H9 (cell line): ENCODE results near the gene AATK. TPM values are rescaled to one million over a fixed set of nuclear protein-coding genes. Genes with fewer than 3 reads are reported as not detected.

Experiments used
- DNase-seq: peaks from one replicate; pipeline ENCODE4 v3.0.0-alpha.2; 2017
- H2AFZ ChIP-seq: one replicate; pipeline ENCODE4 v1.6.1; 2013; ENCODE audit warnings: mild to moderate bottlenecking, low read length, control low read depth, moderate library complexity
- H2AK5ac ChIP-seq: 2 replicates; pipeline ENCODE4 v1.6.1; 2013; ENCODE audit warnings: low read length, control low read depth, mixed read lengths; ENCODE audit not compliant: insufficient read length
- H2BK120ac ChIP-seq: one replicate; pipeline ENCODE4 v1.6.1; 2013; ENCODE audit warnings: low read depth, mild to moderate bottlenecking, low read length, control low read depth, inconsistent platforms; ENCODE audit not compliant: poor library complexity, severe bottlenecking
- H2BK12ac ChIP-seq: 2 replicates; pipeline ENCODE4 v1.6.1; 2013; ENCODE audit warnings: low read length, control low read depth, mixed read lengths, low read depth; ENCODE audit not compliant: insufficient read length
- H2BK15ac ChIP-seq: 2 replicates; pipeline ENCODE4 v1.6.1; 2013; ENCODE audit warnings: low read depth, low read length, control low read depth
- H2BK20ac ChIP-seq: one replicate; pipeline ENCODE4 v1.6.1; 2013; ENCODE audit warnings: low read depth, mild to moderate bottlenecking, low read length, control low read depth, inconsistent platforms; ENCODE audit not compliant: poor library complexity, severe bottlenecking
- H2BK5ac ChIP-seq: 2 replicates; pipeline ENCODE4 v1.6.1; 2013; ENCODE audit warnings: low read length, control low read depth, mixed read lengths; ENCODE audit not compliant: insufficient read length
- H3K14ac ChIP-seq: 2 replicates; pipeline ENCODE4 v1.6.1; 2013; ENCODE audit warnings: low read length, control low read depth; ENCODE audit not compliant: insufficient read depth
- H3K18ac ChIP-seq: 2 replicates; pipeline ENCODE4 v1.6.1; 2013; ENCODE audit warnings: low read depth, mild to moderate bottlenecking, mixed read lengths, low read length, control low read depth; ENCODE audit not compliant: insufficient read length
- H3K23ac ChIP-seq: 2 replicates; pipeline ENCODE4 v1.6.1; 2013; ENCODE audit warnings: low read length, control low read depth, mixed read lengths, low read depth; ENCODE audit not compliant: insufficient read length
- H3K23me2 ChIP-seq: 2 replicates; pipeline ENCODE4 v1.6.1; 2013; ENCODE audit warnings: low read depth, mild to moderate bottlenecking, mixed read lengths, low read length, control low read depth; ENCODE audit not compliant: insufficient read length, poor library complexity, severe bottlenecking
- H3K27ac ChIP-seq: 2 replicates; pipeline ENCODE4 v1.5.1; 2013; ENCODE audit warnings: low read length, control low read depth, mixed read lengths, low read depth; ENCODE audit not compliant: insufficient read length
- H3K27me3 ChIP-seq: 2 replicates; pipeline ENCODE4 v1.6.1; 2013; ENCODE audit warnings: low read length, control low read depth, inconsistent platforms; ENCODE audit not compliant: insufficient read depth
- H3K4ac ChIP-seq: 2 replicates; pipeline ENCODE4 v1.6.1; 2013; ENCODE audit warnings: low read depth, mild to moderate bottlenecking, control low read depth, inconsistent platforms, low read length, moderate library complexity
- H3K4me1 ChIP-seq: 2 replicates; pipeline ENCODE4 v1.6.1; 2013; ENCODE audit warnings: low read length, control low read depth, inconsistent platforms; ENCODE audit not compliant: insufficient read depth
- H3K4me2 ChIP-seq: 2 replicates; pipeline ENCODE4 v1.6.1; 2013; ENCODE audit warnings: low read length, control low read depth, mixed read lengths; ENCODE audit not compliant: insufficient read length, insufficient read depth
- H3K56ac ChIP-seq: 2 replicates; pipeline ENCODE4 v1.6.1; 2013; ENCODE audit warnings: low read depth, mild to moderate bottlenecking, mixed read lengths, low read length, control low read depth; ENCODE audit not compliant: insufficient read length
- H3K79me1 ChIP-seq: 2 replicates; pipeline ENCODE4 v1.6.1; 2013; ENCODE audit warnings: low read depth, mild to moderate bottlenecking, moderate library complexity, low read length, control low read depth, inconsistent platforms; ENCODE audit not compliant: insufficient read depth, poor library complexity, severe bottlenecking
- H3K79me2 ChIP-seq: 2 replicates; pipeline ENCODE4 v1.6.1; 2013; ENCODE audit warnings: low read length, control low read depth, inconsistent platforms; ENCODE audit not compliant: insufficient read depth
- H3K9ac ChIP-seq: 2 replicates; pipeline ENCODE4 v1.6.1; 2013; ENCODE audit warnings: low read length, control low read depth, mixed read lengths; ENCODE audit not compliant: insufficient read length; ENCODE audit errors: extremely low read depth
- H3K9me3 ChIP-seq: one replicate; pipeline ENCODE4 v1.6.1; 2013; ENCODE audit warnings: low read depth, low read length, inconsistent platforms; ENCODE audit not compliant: control insufficient read depth
- H3T11ph ChIP-seq: one replicate; pipeline ENCODE4 v1.6.1; 2013; ENCODE audit warnings: mild to moderate bottlenecking, low read length, control low read depth, inconsistent platforms
- H4K20me1 ChIP-seq: one replicate; pipeline ENCODE4 v1.6.1; 2013; ENCODE audit not compliant: control insufficient read depth, insufficient read length, insufficient read depth
- H4K5ac ChIP-seq: 2 replicates; pipeline ENCODE4 v1.6.1; 2013; ENCODE audit warnings: low read depth, mild to moderate bottlenecking, mixed read lengths, low read length, control low read depth; ENCODE audit not compliant: insufficient read length
- H4K8ac ChIP-seq: replicated peaks from 2 replicates; pipeline ENCODE4 v1.6.1; 2013; ENCODE audit warnings: low read length, control low read depth, mixed read lengths, low read depth; ENCODE audit not compliant: insufficient read length
- H4K91ac ChIP-seq: 2 replicates; pipeline ENCODE4 v1.6.1; 2013; ENCODE audit warnings: low read depth, mild to moderate bottlenecking, moderate library complexity, mixed read lengths, low read length, control low read depth; ENCODE audit not compliant: insufficient read length
- H3K27ac Mint-ChIP-seq, 3 experiments: 2 replicates in 2 of 3; 3 replicates in 1 of 3; pipeline ENCODE4 v1.8.0; 2020 to 2021; ENCODE audit warnings: mixed read lengths in 3 of 3, mild to moderate bottlenecking in 1 of 3, moderate library complexity in 1 of 3
- H3K27me3 Mint-ChIP-seq: 2 replicates; pipeline ENCODE4 v1.8.0; 2021; ENCODE audit warnings: low read depth, mild to moderate bottlenecking, moderate library complexity, mixed read lengths
- H3K36me3 Mint-ChIP-seq, 3 experiments: 2 replicates in 2 of 3; 3 replicates in 1 of 3; pipeline ENCODE4 v1.8.0; 2020 to 2021; ENCODE audit warnings: low read depth in 3 of 3, mixed read lengths in 3 of 3; ENCODE audit not compliant: insufficient read depth in 1 of 3
- H3K4me1 Mint-ChIP-seq, 2 experiments: 2 replicates each; pipeline ENCODE4 v1.8.0; 2020; ENCODE audit warnings: mixed read lengths in 2 of 2
- H3K4me3 Mint-ChIP-seq, 2 experiments: 2 replicates in 1 of 2; 3 replicates in 1 of 2; pipeline ENCODE4 v1.8.0; 2020 to 2021; ENCODE audit warnings: mild to moderate bottlenecking in 2 of 2, mixed read lengths in 2 of 2, moderate library complexity in 1 of 2
- H3K9me3 Mint-ChIP-seq, 2 experiments: 2 replicates in 1 of 2; 3 replicates in 1 of 2; pipeline ENCODE4 v1.8.0; 2020; ENCODE audit warnings: mild to moderate bottlenecking in 2 of 2, mixed read lengths in 2 of 2, moderate library complexity in 1 of 2
- WGBS: extraction: QIAGEN DNeasy Blood & Tissue Kit; methylation state at CpG from one replicate; pipeline ENCODE4 v1.1.7; 2013; ENCODE audit warnings: missing lambda C conversion rate, low lambda C conversion rate, mixed read lengths; ENCODE audit not compliant: insufficient read length; ENCODE audit errors: extremely low coverage; 5-methylcytosine and 5-hydroxymethylcytosine counted together
- total RNA-seq: library from RNA; stranded (reverse); gene quantifications from 2 replicates; pipeline ENCODE4 v1.2.1, GENCODE V29; 2021
- TF ChIP-seq, protein P1 (sequence below): fragments of 200-600 bp; sonication (generic); conservative IDR thresholded peaks from 3 replicates; pipeline ENCODE4 v1.8.0; 2021; ENCODE audit warnings: antibody characterized with exemption, mild to moderate bottlenecking

The AATK gene
- total RNA-seq, 1 experiment from 2014 or later = 2.4 TPM

DNA sequence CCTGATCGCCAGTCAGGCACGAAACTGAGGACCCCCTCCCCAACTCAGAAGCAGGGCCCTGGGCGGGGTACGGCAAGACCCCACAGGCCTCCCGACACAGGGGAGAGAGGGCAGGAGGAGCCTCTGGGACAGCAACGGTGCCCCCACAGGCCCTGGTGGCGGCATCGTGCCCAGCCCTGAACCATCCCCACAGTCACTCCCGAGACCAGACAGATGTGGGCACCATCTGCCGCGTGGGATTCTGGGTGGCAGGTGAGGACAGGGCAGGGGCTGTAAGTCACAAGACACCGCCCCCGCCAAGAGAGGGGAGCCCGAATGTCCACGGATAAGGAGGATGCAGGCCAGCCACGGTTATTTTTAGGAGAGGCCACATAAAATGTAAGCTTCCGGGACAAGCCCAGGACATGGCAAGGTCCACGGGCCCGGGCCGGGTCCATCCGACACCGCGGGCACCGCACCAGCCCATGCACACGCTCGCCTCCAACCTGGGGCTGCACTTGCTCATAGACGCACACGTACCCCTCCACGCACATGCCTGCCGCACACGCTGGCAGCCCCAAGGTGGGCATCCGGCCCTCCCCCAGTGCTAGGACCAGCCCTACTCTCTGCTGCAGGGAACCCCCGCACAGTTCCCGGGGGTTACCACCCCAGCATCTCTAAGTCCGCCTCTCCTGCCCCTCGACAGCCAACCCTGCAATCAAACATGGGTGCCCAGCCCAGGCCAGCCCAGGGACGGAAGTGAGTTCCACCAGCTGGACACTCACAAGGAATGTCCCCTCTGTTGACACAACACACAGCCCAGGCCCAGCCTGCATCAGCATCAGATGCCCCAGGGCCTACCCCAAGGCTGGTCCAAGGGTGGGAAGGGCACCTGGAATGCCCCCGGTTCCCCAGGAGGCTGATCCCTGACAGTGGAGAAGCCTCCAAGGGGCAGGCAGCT, 8.9 kb downstream of the AATK start:
- Histone ChIP-seq H3K79me2 (no peaks in the 10 kb centered on the region), H4K8ac (no peak overlapping the region), H3K23ac (no peak overlapping the region), H3K79me1 (no peaks in the 10 kb centered on the region), H2BK20ac (no peak overlapping the region), H2AFZ (no peak overlapping the region), H3K23me2 (no peaks in the 10 kb centered on the region), H3K27me3 (no peaks in the 10 kb centered on the region), H2AK5ac (no peak overlapping the region), H2BK12ac (no peak overlapping the region), H3K9ac (no peak overlapping the region), H3T11ph (no peak overlapping the region), H3K9me3 (no peaks in the 10 kb centered on the region), H4K20me1 (no peaks in the 10 kb centered on the region), H3K4me1 (no peaks in the 10 kb centered on the region), H4K5ac (no peak overlapping the region), H2BK15ac (no peak overlapping the region), H3K56ac (no peak overlapping the region), H4K91ac (no peak overlapping the region), H3K4ac (no peak overlapping the region), H3K4me2 (no peak overlapping the region), H2BK5ac (no peak overlapping the region), H3K18ac (no peak overlapping the region), H3K27ac (no peak overlapping the region), H2BK120ac (no peak overlapping the region), H3K14ac (no peak overlapping the region; the same call in 1 of the 2 replicates)
- WGBS = no CpG with 5 or more reads among the region's 38 CpGs
- 0 out of 2 replicates have a peak, but pooled peaks cover 2% of the 10 kb centered on the region for H3K27me3 Mint-ChIP-seq
- DNase-seq = no peak
- TF ChIP-seq, protein P1, sequence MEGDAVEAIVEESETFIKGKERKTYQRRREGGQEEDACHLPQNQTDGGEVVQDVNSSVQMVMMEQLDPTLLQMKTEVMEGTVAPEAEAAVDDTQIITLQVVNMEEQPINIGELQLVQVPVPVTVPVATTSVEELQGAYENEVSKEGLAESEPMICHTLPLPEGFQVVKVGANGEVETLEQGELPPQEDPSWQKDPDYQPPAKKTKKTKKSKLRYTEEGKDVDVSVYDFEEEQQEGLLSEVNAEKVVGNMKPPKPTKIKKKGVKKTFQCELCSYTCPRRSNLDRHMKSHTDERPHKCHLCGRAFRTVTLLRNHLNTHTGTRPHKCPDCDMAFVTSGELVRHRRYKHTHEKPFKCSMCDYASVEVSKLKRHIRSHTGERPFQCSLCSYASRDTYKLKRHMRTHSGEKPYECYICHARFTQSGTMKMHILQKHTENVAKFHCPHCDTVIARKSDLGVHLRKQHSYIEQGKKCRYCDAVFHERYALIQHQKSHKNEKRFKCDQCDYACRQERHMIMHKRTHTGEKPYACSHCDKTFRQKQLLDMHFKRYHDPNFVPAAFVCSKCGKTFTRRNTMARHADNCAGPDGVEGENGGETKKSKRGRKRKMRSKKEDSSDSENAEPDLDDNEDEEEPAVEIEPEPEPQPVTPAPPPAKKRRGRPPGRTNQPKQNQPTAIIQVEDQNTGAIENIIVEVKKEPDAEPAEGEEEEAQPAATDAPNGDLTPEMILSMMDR = no peak
- H3K36me3 Mint-ChIP-seq = no peaks in the 10 kb centered on the region
- no peaks in the 10 kb centered on the region for H3K9me3 Mint-ChIP-seq
- no peak overlapping the region for H3K4me3 Mint-ChIP-seq
- no peak overlapping the region for H3K27ac Mint-ChIP-seq
- H3K4me1 Mint-ChIP-seq = no peaks in the 10 kb centered on the region
